Measurements from ENCODE around the gene SLC25A11.

The SLC25A11 gene

GRCh38 chr17:4951486-4951885 is 11.6 kb upstream of the SLC25A11 start:
- DNase-seq (ENCODE audit: extremely low read depth, insufficient read length): no peak
- Histone ChIP-seq H3K4me3 (replicated peaks; ENCODE audit: low read depth, low read length) (no peak overlapping the region), H3K36me3 (ENCODE audit: control insufficient read depth, insufficient read depth, low read length) (peaks cover 5% of the 10 kb centered on the region), H3K27me3 (replicated peaks; ENCODE audit: control insufficient read depth, insufficient read depth, low read length) (no peaks in the 10 kb centered on the region)
- TF ChIP-seq CTCF (IDR thresholded peaks at IDR 0.05; ENCODE audit: insufficient read depth, low read length, poor library complexity, severe bottlenecking): no peak

- DNase-seq (ENCODE audit: extremely low read depth, insufficient read length): no peak
- no peaks in the 10 kb centered on the region for H3K27me3 ChIP-seq (replicated peaks; ENCODE audit: control insufficient read depth, insufficient read depth, low read length)
- H3K36me3 ChIP-seq (ENCODE audit: control insufficient read depth, insufficient read depth, low read length): peaks cover 12% of the 10 kb centered on the region
- TF ChIP-seq CTCF (IDR thresholded peaks at IDR 0.05; ENCODE audit: insufficient read depth, low read length, poor library complexity, severe bottlenecking): no peak
- H3K4me3 ChIP-seq (replicated peaks; ENCODE audit: low read depth, low read length): peak within 1 kb of the TSS; percentile 100
Observed at GRCh38 chr17:4950746-4951204, 10.9 kb upstream of the SLC25A11 start, which contains the start of gene ENO3. ENO3 (plus strand) TSS chr17:4951119; CDS start chr17:4951830, 711 bp downstream.

- no peak for DNase-seq (ENCODE audit: extremely low read depth, insufficient read length)
- TF ChIP-seq CTCF (IDR thresholded peaks at IDR 0.05; ENCODE audit: insufficient read depth, low read length, poor library complexity, severe bottlenecking): no peak
- peak overlapping the region; percentile 100 for H3K4me3 ChIP-seq (replicated peaks; ENCODE audit: low read depth, low read length)
- no peaks in the 10 kb centered on the region for H3K27me3 ChIP-seq (replicated peaks; ENCODE audit: control insufficient read depth, insufficient read depth, low read length)
- peaks cover 16% of the 10 kb centered on the region for H3K36me3 ChIP-seq (ENCODE audit: control insufficient read depth, insufficient read depth, low read length)
Observed at GRCh38 chr17:4950075-4950745, 10.4 kb upstream of the SLC25A11 start.

- Histone ChIP-seq H3K27me3 (replicated peaks; ENCODE audit: control insufficient read depth, insufficient read depth, low read length) (no peaks in the 10 kb centered on the region), H3K4me3 (replicated peaks; ENCODE audit: low read depth, low read length) (peak overlapping the region; percentile 100), H3K36me3 (ENCODE audit: control insufficient read depth, insufficient read depth, low read length) (peaks cover 20% of the 10 kb centered on the region)
- peak; percentile 91 for DNase-seq (ENCODE audit: extremely low read depth, insufficient read length)
- TF ChIP-seq CTCF (IDR thresholded peaks at IDR 0.05; ENCODE audit: insufficient read depth, low read length, poor library complexity, severe bottlenecking): no peak
Observed at GRCh38 chr17:4949321-4950074, 9.7 kb upstream of the SLC25A11 start.

- Histone ChIP-seq H3K36me3 (ENCODE audit: control insufficient read depth, insufficient read depth, low read length) (peaks cover 21% of the 10 kb centered on the region), H3K27me3 (replicated peaks; ENCODE audit: control insufficient read depth, insufficient read depth, low read length) (no peaks in the 10 kb centered on the region), H3K4me3 (replicated peaks; ENCODE audit: low read depth, low read length) (peak overlapping the region; percentile 100)
- peak; percentile 94 for DNase-seq (ENCODE audit: extremely low read depth, insufficient read length)
- TF ChIP-seq CTCF (IDR thresholded peaks at IDR 0.05; ENCODE audit: insufficient read depth, low read length, poor library complexity, severe bottlenecking): no peak
Observed at GRCh38 chr17:4948931-4949320, 9.1 kb upstream of the SLC25A11 start.

Measured in GM06990 (cell line).